WTC11 (cell line): ENCODE measurements around the gene TNXB. TPM values are rescaled to one million over a fixed set of nuclear protein-coding genes. Genes with fewer than 3 reads are reported as not detected.

ENCODE experiments used
- ATAC-seq: fragments of 200-7000 bp; cut with Tn5 transposase; 2 replicates; pipeline ENCODE4 v1.10.0; 2021; ENCODE audit warnings: mild to moderate bottlenecking, moderate library complexity
- CTCF ChIA-PET: fragments of 300-600 bp; sonication (Branson Sonifier 250); formaldehyde crosslinking; loops from one replicate; lab custom pipeline; 2021; ENCODE audit warnings: antibody characterized with exemption; lab: Charles Lee
- POLR2A ChIA-PET: fragments of 350-600 bp; sonication (Branson Sonifier 250); formaldehyde crosslinking; loops from one replicate; lab custom pipeline; 2021; ENCODE audit warnings: antibody characterized with exemption; lab: Charles Lee
- DNase-seq: peaks from one replicate; pipeline ENCODE4 v3.0.0; 2021; ENCODE audit warnings: low spot score
- H3K27ac Mint-ChIP-seq: 2 replicates; pipeline ENCODE4 v1.8.0; 2021; ENCODE audit warnings: mixed read lengths
- H3K27me3 Mint-ChIP-seq: 2 replicates; pipeline ENCODE4 v1.8.0; 2021; ENCODE audit warnings: low read depth, mild to moderate bottlenecking, moderate library complexity, mixed read lengths
- H3K36me3 Mint-ChIP-seq: 2 replicates; pipeline ENCODE4 v1.8.0; 2021; ENCODE audit warnings: mixed read lengths
- H3K4me1 Mint-ChIP-seq: 2 replicates; pipeline ENCODE4 v1.8.0; 2022; ENCODE audit warnings: mixed read lengths
- H3K4me3 Mint-ChIP-seq: 2 replicates; pipeline ENCODE4 v1.8.0; 2021; ENCODE audit warnings: mild to moderate bottlenecking, moderate library complexity, mixed read lengths
- H3K9me3 Mint-ChIP-seq: 2 replicates; pipeline ENCODE4 v1.8.0; 2021; ENCODE audit warnings: mixed read lengths
- CREM ChIP-seq: sonication (generic); formaldehyde crosslinking; IDR thresholded peaks from 2 replicates; pipeline ENCODE4 v1.8.1; 2022; ENCODE audit warnings: mild to moderate bottlenecking, missing genetic modification reagents, moderate library complexity
- ELF4 ChIP-seq: sonication (generic); formaldehyde crosslinking; IDR thresholded peaks from 2 replicates; pipeline ENCODE4 v1.8.1; 2022; ENCODE audit warnings: low read depth, mild to moderate bottlenecking, moderate library complexity, missing genetic modification reagents
- EMX1 ChIP-seq: fragments of 250-450 bp; sonication (Bioruptor Pico); IDR thresholded peaks from 2 replicates; pipeline ENCODE4 v1.8.0; 2021; ENCODE audit warnings: mild to moderate bottlenecking
- ESRRA ChIP-seq: sonication (generic); formaldehyde crosslinking; IDR thresholded peaks from 2 replicates; pipeline ENCODE4 v1.8.1; 2022; ENCODE audit warnings: mild to moderate bottlenecking, missing genetic modification reagents, borderline replicate concordance
- FOXJ3 ChIP-seq: sonication (generic); formaldehyde crosslinking; IDR thresholded peaks from 2 replicates; pipeline ENCODE4 v1.9.0; 2021; ENCODE audit warnings: missing genetic modification reagents, mild to moderate bottlenecking, borderline replicate concordance
- FOXK1 ChIP-seq: sonication (generic); formaldehyde crosslinking; IDR thresholded peaks from 2 replicates; pipeline ENCODE4 v1.8.0; 2022; ENCODE audit warnings: mild to moderate bottlenecking, moderate library complexity, missing genetic modification reagents
- GABPB1 ChIP-seq: sonication (generic); formaldehyde crosslinking; IDR thresholded peaks from 2 replicates; pipeline ENCODE4 v1.8.1; 2023; ENCODE audit warnings: mild to moderate bottlenecking, missing genetic modification reagents
- HMGA2 ChIP-seq: fragments of 250-450 bp; sonication (Bioruptor Pico); IDR thresholded peaks from 2 replicates; pipeline ENCODE4 v1.4.0; 2021; ENCODE audit warnings: mild to moderate bottlenecking, moderate library complexity
- JAZF1 ChIP-seq: fragments of 250-450 bp; sonication (Bioruptor Pico); IDR thresholded peaks from 2 replicates; pipeline ENCODE4 v1.9.0; 2021; ENCODE audit warnings: moderate library complexity, mild to moderate bottlenecking, inconsistent platforms
- MXD4 ChIP-seq: fragments of 250-450 bp; sonication (Bioruptor Pico); IDR thresholded peaks from 2 replicates; pipeline ENCODE4 v1.8.0; 2021; ENCODE audit warnings: mild to moderate bottlenecking, moderate library complexity, borderline replicate concordance
- NFATC4 ChIP-seq: fragments of 250-450 bp; sonication (Bioruptor Pico); IDR thresholded peaks from 2 replicates; pipeline ENCODE4 v1.9.0; 2021; ENCODE audit warnings: mild to moderate bottlenecking
- NFE2L1 ChIP-seq: sonication (generic); formaldehyde crosslinking; IDR thresholded peaks from 2 replicates; pipeline ENCODE4 v1.8.1; 2023; ENCODE audit warnings: missing genetic modification reagents
- RORB ChIP-seq: fragments of 250-450 bp; sonication (Bioruptor Pico); IDR thresholded peaks from 2 replicates; pipeline ENCODE4 v1.9.0; 2021; ENCODE audit warnings: mild to moderate bottlenecking
- SMAD4 ChIP-seq: sonication (generic); formaldehyde crosslinking; IDR thresholded peaks from 2 replicates; pipeline ENCODE4 v1.8.0; 2022; ENCODE audit warnings: mild to moderate bottlenecking, missing genetic modification reagents
- SOX15 ChIP-seq: fragments of 250-450 bp; sonication (Bioruptor Pico); IDR thresholded peaks from 2 replicates; pipeline ENCODE4 v1.9.0; 2021; ENCODE audit warnings: mild to moderate bottlenecking
- SP1 ChIP-seq: sonication (generic); formaldehyde crosslinking; conservative IDR thresholded peaks from 2 replicates; pipeline ENCODE4 v1.8.1; 2022; ENCODE audit warnings: missing genetic modification reagents
- TEAD4 ChIP-seq: sonication (generic); formaldehyde crosslinking; IDR thresholded peaks from 2 replicates; pipeline ENCODE4 v1.8.0; 2022; ENCODE audit warnings: mild to moderate bottlenecking, missing genetic modification reagents
- USF1 ChIP-seq: sonication (generic); formaldehyde crosslinking; IDR thresholded peaks from 2 replicates; pipeline ENCODE4 v1.8.0; 2022; ENCODE audit warnings: mild to moderate bottlenecking, missing genetic modification reagents
- ZNF121 ChIP-seq: sonication (generic); formaldehyde crosslinking; IDR thresholded peaks from 2 replicates; pipeline ENCODE4 v1.8.0; 2023; ENCODE audit warnings: missing genetic modification reagents
- ZNF219 ChIP-seq: sonication (generic); formaldehyde crosslinking; IDR thresholded peaks from 2 replicates; pipeline ENCODE4 v1.8.0; 2023; ENCODE audit warnings: missing genetic modification reagents, mild to moderate bottlenecking, borderline replicate concordance
- ZNF317 ChIP-seq: sonication (generic); formaldehyde crosslinking; IDR thresholded peaks from 2 replicates; pipeline ENCODE4 v1.8.1; 2023; ENCODE audit warnings: low read depth, mild to moderate bottlenecking, moderate library complexity, missing genetic modification reagents, borderline replicate concordance
- ZNF423 ChIP-seq: fragments of 250-450 bp; sonication (Bioruptor Pico); IDR thresholded peaks from 2 replicates; pipeline ENCODE4 v2.1.2; 2022; ENCODE audit warnings: mild to moderate bottlenecking, moderate library complexity
- total RNA-seq: library from RNA; stranded (reverse); gene quantifications from 3 replicates; pipeline ENCODE4 v1.2.3, GENCODE V29; 2021

Gene TNXB
- total RNA-seq, 1 experiment from 2014 or later = 6.4 TPM

DNA sequence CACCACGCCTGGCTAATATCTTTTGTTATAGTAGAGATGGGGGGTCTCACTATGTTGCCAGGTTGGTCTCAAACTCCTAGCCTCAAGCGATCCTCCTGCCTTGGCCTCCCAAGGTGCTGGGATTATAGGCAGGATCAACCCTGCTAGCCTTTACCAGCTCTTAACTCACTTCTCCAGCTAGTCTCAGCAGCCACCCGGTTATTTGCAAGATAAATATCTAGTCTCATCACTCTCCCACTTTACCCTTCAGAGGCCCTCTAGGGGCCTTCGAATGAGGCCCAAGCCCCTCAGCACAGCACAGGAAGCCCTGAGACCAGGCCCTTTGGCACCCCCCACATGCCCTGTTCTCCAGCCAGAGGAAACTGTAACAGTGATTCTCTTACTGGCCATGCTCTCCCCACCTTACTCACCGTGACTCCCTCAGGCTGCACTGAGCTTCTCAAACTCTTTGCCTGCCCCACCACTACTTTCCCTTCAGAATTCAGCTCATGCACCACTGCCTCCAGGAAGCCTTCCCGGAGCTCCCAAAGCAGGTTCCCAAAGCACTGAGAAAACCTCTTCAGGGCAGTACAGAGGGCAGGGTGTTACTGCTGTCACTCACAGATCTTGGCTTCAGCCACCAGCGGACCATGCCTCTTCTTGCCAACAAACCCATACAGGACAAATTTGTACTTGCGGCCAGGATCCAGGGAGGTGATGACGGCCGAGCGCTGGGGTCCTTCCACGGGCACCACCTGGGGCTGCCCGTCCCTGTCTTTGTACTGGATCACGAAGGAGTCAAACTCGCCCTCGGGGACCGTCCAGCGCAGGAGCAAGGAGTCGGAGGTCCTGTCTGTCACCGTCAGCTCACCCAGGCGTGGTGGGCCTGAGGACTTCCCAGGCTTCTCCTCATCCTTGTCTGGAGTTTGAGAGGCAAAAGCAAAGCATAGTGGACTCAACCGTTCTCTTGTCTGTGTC is 25.0 kb downstream of the TNXB start:
- Mint-ChIP-seq H3K27me3 (peaks cover 13% of the 10 kb centered on the region), H3K27ac (no peak overlapping the region)
- no peak for ATAC-seq

GRCh38 chr6:32082935-32083334 is 26.2 kb downstream of the TNXB start:
- POLR2A ChIA-PET = no interaction called here
- Mint-ChIP-seq H3K9me3 (no peaks in the 10 kb centered on the region), H3K4me1 (peaks cover 11% of the 10 kb centered on the region), H3K27ac (no peak overlapping the region), H3K36me3 (no peaks in the 10 kb centered on the region), H3K27me3 (peaks cover 13% of the 10 kb centered on the region), H3K4me3 (no peak overlapping the region)
- no peak for DNase-seq
- TF ChIP-seq ZNF423 (CRISPR knock-in tag) = no peak
- TF ChIP-seq NFE2L1 (CRISPR knock-in tag) = no peak
- TF ChIP-seq HMGA2 (CRISPR knock-in tag) = no peak
- no peak for TF ChIP-seq NFATC4 (CRISPR knock-in tag)
- TF ChIP-seq ESRRA = no peak
- no peak for TF ChIP-seq SMAD4
- no peak for TF ChIP-seq GABPB1 (CRISPR knock-in tag)
- no peak for TF ChIP-seq FOXJ3 (CRISPR knock-in tag)
- TF ChIP-seq ELF4 = no peak
- no peak for TF ChIP-seq EMX1 (CRISPR knock-in tag)
- ATAC-seq = no peak
- CTCF ChIA-PET = interaction anchor here (0.6 to 3.0 kb wide), 2 partner anchors 20 to 35 kb away, joined by 3 to 15 read pairs; no protein-coding TSS in a partner anchor

More for the DNA sequence above, 25.0 kb downstream of the TNXB start:
- Mint-ChIP-seq H3K4me3 (no peak overlapping the region), H3K9me3 (no peaks in the 10 kb centered on the region), H3K36me3 (no peaks in the 10 kb centered on the region), H3K4me1 (peaks cover 16% of the 10 kb centered on the region)
- DNase-seq = no peak
- TF ChIP-seq RORB (CRISPR knock-in tag) (no peak), FOXK1 (CRISPR knock-in tag) (no peak), ZNF317 (CRISPR knock-in tag) (no peak), ZNF121 (CRISPR knock-in tag) (no peak), USF1 (CRISPR knock-in tag) (no peak), MXD4 (no peak), CREM (CRISPR knock-in tag) (no peak), ZNF219 (CRISPR knock-in tag) (no peak), SP1 (no peak), SOX15 (CRISPR knock-in tag) (no peak), TEAD4 (CRISPR knock-in tag) (no peak), JAZF1 (CRISPR knock-in tag) (no peak)
- ChIA-PET POLR2A (no interaction called here), CTCF (no interaction called here)

GRCh38 chr6:32082478-32082877 is 26.7 kb downstream of the TNXB start:
- H3K27me3 Mint-ChIP-seq = peaks cover 13% of the 10 kb centered on the region
- TF ChIP-seq RORB (CRISPR knock-in tag) = no peak
- no peak for TF ChIP-seq ZNF121 (CRISPR knock-in tag)
- TF ChIP-seq ZNF423 (CRISPR knock-in tag) = no peak
- ChIA-PET CTCF (interaction anchor here (0.6 to 3.0 kb wide), 2 partner anchors 21 to 35 kb away, joined by 3 to 15 read pairs; no protein-coding TSS in a partner anchor), POLR2A (no interaction called here)
- H3K9me3 Mint-ChIP-seq = no peaks in the 10 kb centered on the region
- H3K27ac Mint-ChIP-seq = no peak overlapping the region
- H3K36me3 Mint-ChIP-seq = no peaks in the 10 kb centered on the region
- ATAC-seq = no peak
- no peak for DNase-seq
- H3K4me1 Mint-ChIP-seq = peaks cover 11% of the 10 kb centered on the region
- no peak overlapping the region for H3K4me3 Mint-ChIP-seq
